ENCODE data around the gene GNAT3.

The GNAT3 gene

DNA sequence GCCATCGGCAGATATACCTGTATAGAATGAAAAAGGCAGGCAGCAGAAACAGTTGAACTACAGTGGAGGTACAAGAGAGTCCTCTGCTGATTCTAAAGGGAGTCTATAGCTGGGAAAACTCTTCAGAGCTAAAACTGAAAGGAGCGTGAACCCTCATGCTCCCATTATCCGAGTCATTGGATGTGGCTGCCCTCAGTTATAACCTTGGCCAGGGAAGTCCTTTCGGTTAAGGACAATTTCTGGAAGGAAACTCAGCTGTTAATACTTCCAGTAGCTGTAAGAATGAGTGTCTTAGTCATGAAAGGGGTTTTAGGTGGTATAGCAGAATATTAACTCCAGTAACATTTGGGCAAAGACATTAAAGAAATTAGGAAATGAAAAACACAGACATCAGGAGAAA, 14.6 kb upstream of the GNAT3 start:
- H3K4me1 ChIP-seq (ENCODE audit: control extremely low read depth in 1 of 4, control insufficient read depth in 4 of 4, insufficient read depth in 4 of 4, low read length in 3 of 4) = no peaks in the 10 kb centered on the region
- no peaks in the 10 kb centered on the region for H3K36me3 ChIP-seq (ENCODE audit: control insufficient read depth in 4 of 4, insufficient read depth in 4 of 4, low read length in 3 of 4)
- H3K27me3 ChIP-seq (replicated peaks in 2 of 5; ENCODE audit: control insufficient read depth in 4 of 5, insufficient read depth in 5 of 5, low read length in 4 of 5) = no peaks in the 10 kb centered on the region
- ChIA-PET POLR2A (no interaction called here), CTCF (no interaction called here)
- no peak overlapping the region for H3K27ac ChIP-seq (ENCODE audit: insufficient read depth in 1 of 2, low read depth in 1 of 2, low read length in 2 of 2, poor library complexity in 1 of 2, severe bottlenecking in 2 of 2)
- 100% methylated on average over 4 of the region's 4 CpGs for WGBS (ENCODE audit: insufficient coverage)
- H3K4me3 ChIP-seq (ENCODE audit: control insufficient read depth in 1 of 7, extremely low read depth in 1 of 7, insufficient read depth in 4 of 7, low read depth in 2 of 7, low read length in 6 of 7) = no peak overlapping the region
- no peak for DNase-seq
- no peaks in the 10 kb centered on the region for H3K9me3 ChIP-seq (ENCODE audit: control extremely low read depth in 1 of 5, control insufficient read depth in 4 of 5, insufficient read depth in 2 of 5, low read depth in 1 of 5, low read length in 4 of 5)

DNA sequence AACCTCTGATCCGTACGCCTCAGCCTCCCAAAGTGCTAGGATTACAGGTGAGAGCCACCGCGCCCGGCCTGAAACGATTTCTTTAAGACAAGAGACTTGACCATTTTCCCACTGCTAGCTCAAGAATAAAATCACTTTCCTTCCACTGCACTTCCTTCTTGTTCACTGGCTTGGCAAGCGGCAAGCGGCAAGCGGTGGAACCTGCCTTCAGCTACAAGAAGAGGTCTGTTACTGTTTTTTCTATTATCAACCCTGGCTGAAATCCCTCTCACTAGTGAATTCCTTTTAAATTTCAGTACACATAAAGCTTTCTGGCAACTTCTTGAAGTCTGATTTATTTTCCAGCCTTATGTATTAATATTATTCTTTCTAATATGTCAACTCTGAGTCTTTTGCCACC, 12.8 kb upstream of the GNAT3 start:
- 100% methylated on average over 6 of the region's 9 CpGs for WGBS (ENCODE audit: insufficient coverage)

DNA sequence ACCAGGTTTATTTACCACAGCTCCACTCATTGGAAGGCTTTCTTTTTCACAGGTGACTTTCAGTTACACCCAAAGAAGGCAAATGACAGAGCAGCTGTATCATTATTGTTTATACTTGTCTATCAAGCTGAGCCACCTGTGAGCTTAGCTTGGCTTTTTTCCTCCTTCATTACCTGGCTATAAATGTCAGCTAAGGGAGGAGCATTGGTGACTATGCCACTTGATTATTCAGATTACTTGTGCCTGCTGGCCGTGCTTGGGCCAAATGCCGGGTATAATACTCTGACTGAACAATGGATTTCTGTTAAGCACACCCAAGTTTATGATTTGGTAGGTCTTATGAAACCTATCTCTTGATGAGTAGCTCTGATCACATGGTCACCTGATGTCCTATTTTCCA, 9.9 kb upstream of the GNAT3 start:
- Histone ChIP-seq H3K36me3 (ENCODE audit: control insufficient read depth in 4 of 4, insufficient read depth in 4 of 4, low read length in 3 of 4) (no peaks in the 10 kb centered on the region), H3K9me3 (ENCODE audit: control extremely low read depth in 1 of 5, control insufficient read depth in 4 of 5, insufficient read depth in 2 of 5, low read depth in 1 of 5, low read length in 4 of 5) (no peaks in the 10 kb centered on the region)
- CTCF ChIA-PET = interaction anchor here (0.8 to 1.1 kb wide), 2 partner anchors 11 to 52 kb away, joined by 3 read pairs; no protein-coding TSS in a partner anchor

More for the DNA sequence above, 12.8 kb upstream of the GNAT3 start:
- ChIA-PET POLR2A (no interaction called here), CTCF (interaction anchor here (1.3 kb wide), 1 partner anchor 26 kb away, joined by 3 read pairs; no protein-coding TSS in a partner anchor)
- Histone ChIP-seq H3K27me3 (replicated peaks in 2 of 5; ENCODE audit: control insufficient read depth in 4 of 5, insufficient read depth in 5 of 5, low read length in 4 of 5) (no peaks in the 10 kb centered on the region), H3K4me3 (ENCODE audit: control insufficient read depth in 1 of 7, extremely low read depth in 1 of 7, insufficient read depth in 4 of 7, low read depth in 2 of 7, low read length in 6 of 7) (no peak overlapping the region), H3K36me3 (ENCODE audit: control insufficient read depth in 4 of 4, insufficient read depth in 4 of 4, low read length in 3 of 4) (no peaks in the 10 kb centered on the region), H3K4me1 (ENCODE audit: control extremely low read depth in 1 of 4, control insufficient read depth in 4 of 4, insufficient read depth in 4 of 4, low read length in 3 of 4) (no peaks in the 10 kb centered on the region), H3K9me3 (ENCODE audit: control extremely low read depth in 1 of 5, control insufficient read depth in 4 of 5, insufficient read depth in 2 of 5, low read depth in 1 of 5, low read length in 4 of 5) (no peaks in the 10 kb centered on the region), H3K27ac (ENCODE audit: insufficient read depth in 1 of 2, low read depth in 1 of 2, low read length in 2 of 2, poor library complexity in 1 of 2, severe bottlenecking in 2 of 2) (no peak overlapping the region)
- no peak for DNase-seq

DNA sequence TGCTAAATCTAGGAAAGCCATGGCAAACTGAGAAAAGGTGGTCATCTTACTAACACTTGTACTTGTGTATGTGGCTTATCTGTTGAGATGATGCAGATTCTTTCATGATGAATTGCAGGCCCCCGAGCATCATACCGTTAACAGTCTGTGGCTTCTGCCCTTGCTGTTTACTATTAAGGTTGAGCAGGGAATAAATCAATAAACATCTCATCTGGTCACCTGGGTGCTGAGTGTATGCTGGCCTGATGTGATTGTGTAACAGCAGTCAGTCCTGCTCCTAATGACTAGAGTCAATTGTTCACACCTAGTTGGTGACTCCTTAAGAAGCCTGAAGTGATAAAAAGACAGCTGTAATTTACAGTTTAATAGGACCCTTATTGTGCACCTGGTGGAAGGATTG, 8.3 kb upstream of the GNAT3 start:
- no peaks in the 10 kb centered on the region for H3K9me3 ChIP-seq (ENCODE audit: control extremely low read depth in 1 of 5, control insufficient read depth in 4 of 5, insufficient read depth in 2 of 5, low read depth in 1 of 5, low read length in 4 of 5)
- no peak overlapping the region for H3K27ac ChIP-seq (ENCODE audit: insufficient read depth in 1 of 2, low read depth in 1 of 2, low read length in 2 of 2, poor library complexity in 1 of 2, severe bottlenecking in 2 of 2)
- H3K27me3 ChIP-seq (replicated peaks in 2 of 5; ENCODE audit: control insufficient read depth in 4 of 5, insufficient read depth in 5 of 5, low read length in 4 of 5) = no peaks in the 10 kb centered on the region
- CTCF ChIA-PET = no interaction called here
- DNase-seq = no peak
- no peak overlapping the region for H3K4me3 ChIP-seq (ENCODE audit: control insufficient read depth in 1 of 7, extremely low read depth in 1 of 7, insufficient read depth in 4 of 7, low read depth in 2 of 7, low read length in 6 of 7)
- H3K36me3 ChIP-seq (ENCODE audit: control insufficient read depth in 4 of 4, insufficient read depth in 4 of 4, low read length in 3 of 4) = no peaks in the 10 kb centered on the region
- WGBS (ENCODE audit: insufficient coverage) = no CpG with 5 or more reads among the region's 2 CpGs
- no peaks in the 10 kb centered on the region for H3K4me1 ChIP-seq (ENCODE audit: control extremely low read depth in 1 of 4, control insufficient read depth in 4 of 4, insufficient read depth in 4 of 4, low read length in 3 of 4)
- POLR2A ChIA-PET = no interaction called here

More for the DNA sequence above, 9.9 kb upstream of the GNAT3 start:
- Histone ChIP-seq H3K27me3 (replicated peaks in 2 of 5; ENCODE audit: control insufficient read depth in 4 of 5, insufficient read depth in 5 of 5, low read length in 4 of 5) (no peaks in the 10 kb centered on the region), H3K4me1 (ENCODE audit: control extremely low read depth in 1 of 4, control insufficient read depth in 4 of 4, insufficient read depth in 4 of 4, low read length in 3 of 4) (no peaks in the 10 kb centered on the region), H3K4me3 (ENCODE audit: control insufficient read depth in 1 of 7, extremely low read depth in 1 of 7, insufficient read depth in 4 of 7, low read depth in 2 of 7, low read length in 6 of 7) (no peak overlapping the region), H3K27ac (ENCODE audit: insufficient read depth in 1 of 2, low read depth in 1 of 2, low read length in 2 of 2, poor library complexity in 1 of 2, severe bottlenecking in 2 of 2) (no peak overlapping the region)
- WGBS (ENCODE audit: insufficient coverage) = 89% methylated on average over 2 of the region's 2 CpGs
- no peak for DNase-seq
- POLR2A ChIA-PET = no interaction called here

DNA sequence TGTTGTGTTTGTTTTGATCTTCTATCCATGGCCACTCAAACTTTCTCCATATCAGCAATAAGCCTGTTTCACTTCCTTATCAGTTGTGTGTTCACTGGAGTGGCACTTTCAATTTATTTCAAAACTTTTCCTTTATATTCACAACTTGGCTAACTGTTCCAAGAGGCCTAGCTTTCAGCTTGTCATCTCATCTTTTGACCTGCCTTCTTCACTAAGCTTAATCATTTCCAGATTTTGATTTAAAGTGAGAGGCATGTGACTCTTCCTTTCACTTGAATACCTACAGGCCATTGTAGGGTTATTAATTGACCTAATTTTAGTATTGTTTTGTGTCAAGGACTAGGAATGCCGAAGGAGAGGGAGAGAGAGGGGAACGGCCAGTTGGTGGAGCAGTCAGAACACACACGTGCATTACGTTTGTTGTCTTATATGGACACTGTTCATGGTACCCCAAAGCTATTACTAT, 5.5 kb upstream of the GNAT3 start:
- no peak for DNase-seq
- H3K36me3 ChIP-seq (ENCODE audit: control insufficient read depth in 4 of 4, insufficient read depth in 4 of 4, low read length in 3 of 4) = no peaks in the 10 kb centered on the region
- H3K27me3 ChIP-seq (replicated peaks in 2 of 5; ENCODE audit: control insufficient read depth in 4 of 5, insufficient read depth in 5 of 5, low read length in 4 of 5) = no peaks in the 10 kb centered on the region
- WGBS (ENCODE audit: insufficient coverage) = no CpG with 5 or more reads among the region's 4 CpGs
- CTCF ChIA-PET = interaction anchor here (1.1 kb wide), 1 partner anchor 56 kb away, joined by 3 read pairs; no protein-coding TSS in a partner anchor
- H3K4me3 ChIP-seq (ENCODE audit: control insufficient read depth in 1 of 7, extremely low read depth in 1 of 7, insufficient read depth in 4 of 7, low read depth in 2 of 7, low read length in 6 of 7) = no peak overlapping the region
- no peaks in the 10 kb centered on the region for H3K9me3 ChIP-seq (ENCODE audit: control extremely low read depth in 1 of 5, control insufficient read depth in 4 of 5, insufficient read depth in 2 of 5, low read depth in 1 of 5, low read length in 4 of 5)
- no peaks in the 10 kb centered on the region for H3K4me1 ChIP-seq (ENCODE audit: control extremely low read depth in 1 of 4, control insufficient read depth in 4 of 4, insufficient read depth in 4 of 4, low read length in 3 of 4)
- H3K27ac ChIP-seq (ENCODE audit: insufficient read depth in 1 of 2, low read depth in 1 of 2, low read length in 2 of 2, poor library complexity in 1 of 2, severe bottlenecking in 2 of 2) = no peak overlapping the region
- POLR2A ChIA-PET = no interaction called here

DNA sequence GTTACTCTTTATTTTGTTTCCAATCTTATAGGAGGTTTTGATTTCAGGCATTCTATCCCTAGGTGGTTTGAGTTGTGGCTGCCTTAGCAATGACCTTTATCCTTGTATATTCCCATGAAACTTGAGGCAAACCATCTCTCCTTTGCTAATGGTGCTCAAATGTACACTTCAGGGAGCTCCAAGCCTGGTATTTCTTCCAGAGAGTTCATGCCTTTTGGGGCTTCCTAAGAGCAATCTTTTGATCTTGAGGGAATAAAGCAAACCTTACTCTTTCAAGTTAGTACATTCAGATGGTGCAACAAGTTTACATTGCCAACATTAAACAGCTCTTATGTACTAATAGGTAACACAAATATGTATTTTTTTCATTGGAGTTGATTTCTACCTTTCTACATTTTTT, 3.4 kb upstream of the GNAT3 start:
- DNase-seq = no peak
- Histone ChIP-seq H3K4me1 (ENCODE audit: control extremely low read depth in 1 of 4, control insufficient read depth in 4 of 4, insufficient read depth in 4 of 4, low read length in 3 of 4) (no peaks in the 10 kb centered on the region), H3K9me3 (ENCODE audit: control extremely low read depth in 1 of 5, control insufficient read depth in 4 of 5, insufficient read depth in 2 of 5, low read depth in 1 of 5, low read length in 4 of 5) (no peaks in the 10 kb centered on the region), H3K4me3 (ENCODE audit: control insufficient read depth in 1 of 7, extremely low read depth in 1 of 7, insufficient read depth in 4 of 7, low read depth in 2 of 7, low read length in 6 of 7) (no peak overlapping the region), H3K36me3 (ENCODE audit: control insufficient read depth in 4 of 4, insufficient read depth in 4 of 4, low read length in 3 of 4) (no peaks in the 10 kb centered on the region), H3K27me3 (replicated peaks in 2 of 5; ENCODE audit: control insufficient read depth in 4 of 5, insufficient read depth in 5 of 5, low read length in 4 of 5) (no peaks in the 10 kb centered on the region), H3K27ac (ENCODE audit: insufficient read depth in 1 of 2, low read depth in 1 of 2, low read length in 2 of 2, poor library complexity in 1 of 2, severe bottlenecking in 2 of 2) (no peak overlapping the region)
- ChIA-PET CTCF (no interaction called here), POLR2A (no interaction called here)

DNA sequence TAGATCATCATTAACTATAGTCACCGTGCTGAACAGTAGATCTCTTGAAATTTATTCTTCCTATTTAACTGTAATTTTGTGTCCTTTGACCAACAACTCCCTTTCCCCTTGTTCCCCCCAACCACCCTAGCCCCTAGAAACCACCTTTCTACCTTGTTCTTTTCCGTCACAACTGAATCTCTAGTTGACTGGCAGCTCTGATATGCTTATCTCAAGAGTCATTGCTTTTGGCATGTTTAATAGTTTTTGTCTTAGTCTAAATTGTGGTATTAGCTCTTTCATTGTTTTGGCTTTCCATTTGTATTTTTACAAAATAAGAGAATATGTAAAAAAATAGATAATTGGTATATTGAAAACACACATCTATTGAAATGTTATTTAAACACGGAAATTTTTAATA, 1.8 kb downstream of the GNAT3 start:
- ChIA-PET POLR2A (no interaction called here), CTCF (no interaction called here)
- WGBS (ENCODE audit: insufficient coverage) = 100% methylated on average over 1 of the region's 3 CpGs
- Histone ChIP-seq H3K4me1 (ENCODE audit: control extremely low read depth in 1 of 4, control insufficient read depth in 4 of 4, insufficient read depth in 4 of 4, low read length in 3 of 4) (no peaks in the 10 kb centered on the region), H3K27ac (ENCODE audit: insufficient read depth in 1 of 2, low read depth in 1 of 2, low read length in 2 of 2, poor library complexity in 1 of 2, severe bottlenecking in 2 of 2) (no peak overlapping the region), H3K9me3 (ENCODE audit: control extremely low read depth in 1 of 5, control insufficient read depth in 4 of 5, insufficient read depth in 2 of 5, low read depth in 1 of 5, low read length in 4 of 5) (no peaks in the 10 kb centered on the region), H3K36me3 (ENCODE audit: control insufficient read depth in 4 of 4, insufficient read depth in 4 of 4, low read length in 3 of 4) (no peaks in the 10 kb centered on the region), H3K27me3 (replicated peaks in 2 of 5; ENCODE audit: control insufficient read depth in 4 of 5, insufficient read depth in 5 of 5, low read length in 4 of 5) (no peaks in the 10 kb centered on the region), H3K4me3 (ENCODE audit: control insufficient read depth in 1 of 7, extremely low read depth in 1 of 7, insufficient read depth in 4 of 7, low read depth in 2 of 7, low read length in 6 of 7) (no peak overlapping the region)
- no peak for DNase-seq

Data from common myeloid progenitor, CD34-positive (primary cell).